B cell (primary cell): Measurements from ENCODE around the gene TYSND1. TPM values are rescaled to one million over a fixed set of nuclear protein-coding genes. Genes with fewer than 3 reads are reported as not detected.
A peak's percentile ranks its signal among the peaks of the same experiment; 100 is the strongest.

Experiments used
- ATAC-seq: fragments of 200-7000 bp; cut with Tn5 transposase; one replicate; pipeline ENCODE4 v1.10.0; 2021; ENCODE audit warnings: low read depth, mild to moderate bottlenecking, moderate number of reproducible peaks, moderate library complexity
- CTCF ChIA-PET: fragments of 350-600 bp; sonication (Branson Sonifier 250); formaldehyde crosslinking; loops from one replicate; lab custom pipeline; 2021; ENCODE audit warnings: antibody characterized with exemption, inconsistent platforms; lab: Charles Lee
- POLR2A ChIA-PET: fragments of 350-600 bp; sonication (Branson Sonifier 250); formaldehyde crosslinking; loops from one replicate; lab custom pipeline; 2021; ENCODE audit warnings: antibody characterized with exemption; lab: Charles Lee
- DNase-seq: peaks from one replicate; pipeline ENCODE4 v3.0.0; 2013
- H2AFZ ChIP-seq: 2 replicates; pipeline ENCODE4 v1.6.1; 2012; ENCODE audit warnings: mild to moderate bottlenecking, low read depth, low read length; ENCODE audit not compliant: insufficient read depth, poor library complexity, severe bottlenecking
- H3K27ac ChIP-seq, 2 donors: 1 replicate in 1 of 2; 2 replicates in 1 of 2; pipeline ENCODE4 v1.5.1; 2012 to 2013; ENCODE audit warnings: low read length in 2 of 2, mild to moderate bottlenecking in 2 of 2, moderate library complexity in 1 of 2
- H3K27me3 ChIP-seq, 4 experiments: fragments of 200-600 bp in 1 of 4; sonication (generic) in 1 of 4; replicated peaks in 1 of 4; 1 replicate in 2 of 4; 2 replicates in 2 of 4; pipeline versions ENCODE4 v1.6.1 to v1.7.0; 2013 to 2016; ENCODE audit warnings: low read length in 3 of 4, mild to moderate bottlenecking in 2 of 4, mixed read lengths in 1 of 4, moderate library complexity in 1 of 4; ENCODE audit not compliant: insufficient read depth in 4 of 4, control insufficient read depth in 3 of 4; ENCODE audit errors: control extremely low read depth in 1 of 4
- H3K36me3 ChIP-seq, 2 experiments: replicated peaks in 1 of 2; 1 replicate in 1 of 2; 2 replicates in 1 of 2; pipeline versions ENCODE4 v1.6.1 to v1.7.1; 2013; ENCODE audit warnings: low read length in 1 of 2; ENCODE audit not compliant: insufficient read depth in 2 of 2, control insufficient read depth in 1 of 2; ENCODE audit errors: control extremely low read depth in 1 of 2, extremely low read depth in 1 of 2
- H3K4me1 ChIP-seq, 2 donors: fragments of 200-600 bp in 1 of 2; sonication (generic) in 1 of 2; 1 replicate in 1 of 2; 2 replicates in 1 of 2; pipeline versions ENCODE4 v1.5.1 to v1.6.1; 2013 to 2017; ENCODE audit warnings: low read length in 2 of 2; ENCODE audit not compliant: control insufficient read depth in 2 of 2, insufficient read depth in 2 of 2
- H3K4me2 ChIP-seq: replicated peaks from 2 replicates; pipeline ENCODE3; 2012; ENCODE audit warnings: mild to moderate bottlenecking, low read depth, low read length; ENCODE audit not compliant: poor library complexity, severe bottlenecking
- H3K4me3 ChIP-seq, 5 experiments: fragments of 200-600 bp in 1 of 5; sonication (generic) in 1 of 5; 1 replicate in 3 of 5; 2 replicates in 2 of 5; pipeline versions ENCODE4 v1.5.1 to v1.7.0; 2011 to 2016; ENCODE audit warnings: low read length in 4 of 5, mild to moderate bottlenecking in 4 of 5, low read depth in 2 of 5, control low read depth in 1 of 5, moderate library complexity in 1 of 5; ENCODE audit not compliant: insufficient read depth in 1 of 5; ENCODE audit errors: control extremely low read depth in 1 of 5, extremely low read depth in 1 of 5
- H3K79me2 ChIP-seq: fragments of 200-600 bp; sonication (generic); one replicate; pipeline ENCODE4 v1.6.0; 2016; ENCODE audit warnings: low read length; ENCODE audit not compliant: control insufficient read depth, insufficient read depth
- H3K9ac ChIP-seq: fragments of 200-600 bp; sonication (generic); 2 replicates; pipeline ENCODE4 v1.6.1; 2017; ENCODE audit warnings: mild to moderate bottlenecking, low read length, moderate library complexity
- H3K9me3 ChIP-seq, 3 donors: one replicate each; pipeline versions ENCODE4 v1.6.1 to v1.7.1; 2013; ENCODE audit warnings: low read length in 2 of 3; ENCODE audit not compliant: control insufficient read depth in 2 of 3, insufficient read depth in 1 of 3; ENCODE audit errors: control extremely low read depth in 1 of 3
- H4K20me1 ChIP-seq: 2 replicates; pipeline ENCODE4 v1.6.0; 2012; ENCODE audit warnings: mild to moderate bottlenecking, low read length; ENCODE audit not compliant: insufficient read depth, control insufficient read depth, poor library complexity, severe bottlenecking
- H3K27ac Mint-ChIP-seq: one replicate; pipeline ENCODE4 v1.8.0; 2021; ENCODE audit warnings: mixed read lengths
- H3K27me3 Mint-ChIP-seq: one replicate; pipeline ENCODE4 v1.8.0; 2021; ENCODE audit warnings: mixed read lengths
- H3K4me1 Mint-ChIP-seq: one replicate; pipeline ENCODE4 v1.8.0; 2021; ENCODE audit warnings: mixed read lengths
- H3K4me3 Mint-ChIP-seq: one replicate; pipeline ENCODE4 v1.8.0; 2021; ENCODE audit warnings: mixed read lengths
- H3K9me3 Mint-ChIP-seq: one replicate; pipeline ENCODE4 v1.8.0; 2022; ENCODE audit warnings: mixed read lengths; ENCODE audit not compliant: insufficient read depth
- CTCF ChIP-seq: fragments of 200-600 bp; IDR thresholded peaks from one replicate; pipeline ENCODE4 v1.8.0; 2022; ENCODE audit warnings: antibody characterized with exemption, mild to moderate bottlenecking
- EZH2 ChIP-seq: IDR thresholded peaks from 2 replicates; pipeline ENCODE4 v1.6.1; 2012; ENCODE audit warnings: borderline replicate concordance, low read depth, mild to moderate bottlenecking, moderate library complexity, low read length; ENCODE audit not compliant: insufficient read depth, poor library complexity, severe bottlenecking
- WGBS: methylation state at CpG from one replicate; pipeline ENCODE4 v1.1.5; 2013; ENCODE audit warnings: missing lambda C conversion rate; ENCODE audit not compliant: insufficient coverage; 5-methylcytosine and 5-hydroxymethylcytosine counted together
- intact Hi-C: fragments of 100-400 bp; cut with micrococcal nuclease; formaldehyde crosslinking; loops from one replicate; pipeline ENCODE4 v1.10.0; 2022
- polyA plus RNA-seq: library from polyadenylated mRNA; depleted of rRNA; stranded (reverse); fragments of >200 nt; gene quantifications from 2 replicates; pipeline ENCODE4 v1.2.3, GENCODE V29; 2012
- total RNA-seq, 2 donors: library from RNA; stranded (reverse); fragments of 120-200 nt in 1 of 2; gene quantifications; 1 replicate in 1 of 2; 2 replicates in 1 of 2; pipeline versions ENCODE4 v1.2.3 to v1.2.4, GENCODE V29; 2013 to 2022

Gene TYSND1
- total and polyA plus RNA-seq, 2 donors (not counting 1 experiment from before 2014, with no cell fraction given): 28.0 to 34.1 TPM

- peak overlapping the region; percentile 97 for H3K27ac Mint-ChIP-seq
- peak overlapping the region; percentile 84 to 93 for H3K27ac ChIP-seq
- ChIA-PET CTCF (interaction anchor here (0.7 to 6.4 kb wide), 22 partner anchors 9 to 631 kb away, joined by 3 to 131 read pairs (median 5); partner anchors contain the start of genes EIF4EBP2, PPA1 and SAR1A), POLR2A (interaction anchor here (0.5 to 2.8 kb wide), 7 partner anchors 10 to 437 kb away, joined by 3 to 35 read pairs (median 6); partner anchors contain the start of gene SAR1A)
- no peaks in the 10 kb centered on the region for H3K9me3 Mint-ChIP-seq
- peak overlapping the region; percentile 96 for H3K4me3 Mint-ChIP-seq
- H3K9ac ChIP-seq: peak overlapping the region; percentile 78
- intact Hi-C loops: loop anchor here (1.0 to 10.0 kb wide), 12 partner anchors 14 to 1814 kb away; partner anchors contain the start of genes AIFM2, EIF4EBP2, HNRNPH3 and PBLD
- peaks cover 0 to 18% of the 10 kb centered on the region in 2 experiments for H3K36me3 ChIP-seq
- H3K4me1 ChIP-seq: peaks cover 14 to 22% of the 10 kb centered on the region in 2 donors
- no peaks in the 10 kb centered on the region for H3K27me3 ChIP-seq
- TF ChIP-seq EZH2: no peak
- TF ChIP-seq CTCF: peak; percentile 77
- H2AFZ ChIP-seq: peak overlapping the region; percentile 91
- H3K27me3 Mint-ChIP-seq: no peaks in the 10 kb centered on the region
- DNase-seq: peak; percentile 85
- peaks cover 42% of the 10 kb centered on the region for H3K79me2 ChIP-seq
- peaks cover 37% of the 10 kb centered on the region for H3K4me1 Mint-ChIP-seq
- H3K9me3 ChIP-seq: no peaks in the 10 kb centered on the region
- peak overlapping the region; percentile 89 for H3K4me2 ChIP-seq
- peaks cover 28% of the 10 kb centered on the region for H4K20me1 ChIP-seq
- under 1% methylated on average over 98 of the region's 98 CpGs for WGBS
- ATAC-seq: peak; percentile 63
- peak overlapping the region; percentile 53 to 91 (median 81) for H3K4me3 ChIP-seq
Observed at GRCh38 chr10:70145666-70146488, 623 bp downstream of the TYSND1 start.
